GM12878 (cell line): ENCODE data around the gene E2F7. TPM values are rescaled to one million over a fixed set of nuclear protein-coding genes. Genes with fewer than 3 reads are reported as not detected.

Experiments
- BCL3 ChIP-seq: IDR thresholded peaks from 2 replicates; pipeline ENCODE4 v1.6.1; 2011; ENCODE audit warnings: borderline replicate concordance, low read depth, mild to moderate bottlenecking, moderate library complexity, low read length; ENCODE audit not compliant: insufficient read depth, poor library complexity, severe bottlenecking
- BCLAF1 ChIP-seq: fragments of 450-650 bp; IDR thresholded peaks from 2 replicates; pipeline ENCODE4 v1.6.1; 2017; ENCODE audit warnings: antibody characterized with exemption, mild to moderate bottlenecking, moderate library complexity
- E2F4 ChIP-seq: IDR thresholded peaks from 2 replicates; pipeline ENCODE4 v1.6.1; 2012; ENCODE audit warnings: low read depth, low read length, improper control_type of control experiment
- ESRRA ChIP-seq: IDR thresholded peaks from 2 replicates; pipeline ENCODE4 v1.6.1; 2012; ENCODE audit warnings: mild to moderate bottlenecking, low read length, improper control_type of control experiment
- HDAC6 ChIP-seq: fragments of 200-600 bp; sonication (generic); IDR thresholded peaks from one replicate; pipeline ENCODE4 v1.8.0; 2017; ENCODE audit warnings: antibody characterized with exemption; ENCODE audit not compliant: unreplicated experiment
- KDM1A ChIP-seq: fragments of 200-600 bp; sonication (generic); IDR thresholded peaks from 2 replicates; pipeline ENCODE4 v1.6.1; 2016; ENCODE audit warnings: borderline replicate concordance
- MYC ChIP-seq: IDR thresholded peaks from 2 replicates; pipeline ENCODE4 v1.6.1; 2011; ENCODE audit warnings: mild to moderate bottlenecking, low read length, moderate library complexity, inconsistent platforms; ENCODE audit not compliant: insufficient read depth, insufficient replicate concordance, insufficient read length, severe bottlenecking
- NR2F1 ChIP-seq: fragments of 450-650 bp; conservative IDR thresholded peaks from 2 replicates; pipeline ENCODE4 v1.6.1; 2017; ENCODE audit warnings: mild to moderate bottlenecking
- PKNOX1 ChIP-seq: fragments of 450-650 bp; IDR thresholded peaks from 2 replicates; pipeline ENCODE4 v1.6.1; 2016; ENCODE audit warnings: mild to moderate bottlenecking
- POLR2AphosphoS2 ChIP-seq: IDR thresholded peaks from 2 replicates; pipeline ENCODE4 v1.6.1; 2011; ENCODE audit warnings: low read depth, mild to moderate bottlenecking, low read length, improper control_type of control experiment, moderate library complexity
- POU2F2 ChIP-seq: IDR thresholded peaks from 3 replicates; pipeline ENCODE4 v1.6.1; 2011; ENCODE audit warnings: low read depth, mild to moderate bottlenecking, low read length, borderline replicate concordance
- RAD21 ChIP-seq: IDR thresholded peaks from 2 replicates; pipeline ENCODE4 v1.6.1; 2011; ENCODE audit warnings: mild to moderate bottlenecking, low read depth, low read length, moderate library complexity; ENCODE audit not compliant: insufficient read depth
- RB1 ChIP-seq: fragments of 450-650 bp; formaldehyde crosslinking; IDR thresholded peaks from 2 replicates; pipeline ENCODE4 v1.6.1; 2017; ENCODE audit warnings: mild to moderate bottlenecking, borderline replicate concordance
- RELA ChIP-seq: fragments of 450-650 bp; IDR thresholded peaks from 2 replicates; pipeline ENCODE4 v1.8.0; 2014; ENCODE audit warnings: borderline replicate concordance; ENCODE audit not compliant: partially characterized antibody
- RELB ChIP-seq: fragments of 450-650 bp; IDR thresholded peaks from 2 replicates; pipeline ENCODE4 v1.6.1; 2017; ENCODE audit warnings: low read depth, mild to moderate bottlenecking, moderate library complexity
- SMARCA5 ChIP-seq: fragments of 450-650 bp; IDR thresholded peaks from 2 replicates; pipeline ENCODE4 v1.6.1; 2017; ENCODE audit warnings: mild to moderate bottlenecking
- SUPT20H ChIP-seq: IDR thresholded peaks from 2 replicates; pipeline ENCODE4 v1.6.1; 2011; ENCODE audit warnings: low read depth, mild to moderate bottlenecking, low read length, moderate library complexity, borderline replicate concordance; ENCODE audit not compliant: control insufficient read depth
- SUZ12 ChIP-seq: fragments of 200-600 bp; sonication (generic); IDR thresholded peaks from one replicate; pipeline ENCODE4 v1.6.1; 2018; ENCODE audit warnings: antibody characterized with exemption, mild to moderate bottlenecking; ENCODE audit not compliant: unreplicated experiment
- TARDBP ChIP-seq: IDR thresholded peaks from 2 replicates; pipeline ENCODE4 v1.6.1; 2016; ENCODE audit warnings: borderline replicate concordance
- YBX1 ChIP-seq: fragments of 450-650 bp; IDR thresholded peaks from 2 replicates; pipeline ENCODE4 v1.6.1; 2016; ENCODE audit warnings: antibody characterized with exemption
- ZNF217 ChIP-seq: fragments of 450-650 bp; IDR thresholded peaks from 2 replicates; pipeline ENCODE4 v1.6.1; 2017; ENCODE audit warnings: antibody characterized with exemption, mild to moderate bottlenecking
- polyA plus RNA-seq, 11 experiments: library from polyadenylated mRNA; depleted of rRNA in 4 of 11; unstranded in 6 of 11; stranded (reverse) in 5 of 11; fragments of >200 nt; fragmentation: Nextera tagmentation in 4 of 11; fragmentation: Illumina TruSeq in 1 of 11; extraction: Ambion mirVana in 4 of 11; extraction: Trizol in 1 of 11; gene quantifications; 1 replicate in 1 of 11; 2 replicates in 10 of 11; pipeline versions ENCODE4 v1.2.1 to v1.2.3, GENCODE V29; 2011 to 2016; ENCODE audit warnings: inconsistent platforms in 2 of 11, missing spikeins in 2 of 11, low read depth in 1 of 11
- total RNA-seq, 4 experiments: library from RNA; depleted of rRNA in 3 of 4; stranded (reverse); fragments of >200 nt in 3 of 4; fragmentation: Illumina TruSeq in 1 of 4; extraction: Trizol in 1 of 4; gene quantifications; 2 replicates each; pipeline versions ENCODE4 v1.2.1 to v1.2.3, GENCODE V29; 2013 to 2021

E2F7 gene
- total and polyA plus RNA-seq, 10 of the 15 experiments (the other 5 are each of a cell fraction or from before 2014, with no cell fraction given): 5.6 to 32.1 (median 19.9) TPM

GRCh38 chr12:77060136-77060882 is 5.1 kb downstream of the E2F7 start (continued):
- TF ChIP-seq RAD21 (no peak), SUZ12 (no peak), POLR2AphosphoS2 (no peak), RB1 (no peak), ESRRA (no peak), TARDBP (no peak), SMARCA5 (peak; percentile 69), KDM1A (no peak), RELA (peak; percentile 57), SUPT20H (no peak), PKNOX1 (peak; percentile 90), E2F4 (no peak), MYC (no peak), BCL3 (peak; percentile 82), YBX1 (no peak), RELB (peak; percentile 77; the same call in 1 of the 2 replicates), NR2F1 (peak; percentile 90), POU2F2 (peak; percentile 61; the same call in 1 of the 3 replicates), ZNF217 (no peak), HDAC6 (no peak), BCLAF1 (no peak)
